ENCODE results near the gene SMYD3.

The SMYD3 gene

GRCh38 chr1:246300626-246301549 is 206.2 kb downstream of the SMYD3 start:
- no peak for DNase-seq

- DNase-seq: no peak
These were observed 209.5 kb downstream of the SMYD3 start for GRCh38 chr1:246297279-246298265.

GRCh38 chr1:246295968-246296367 is 211.1 kb downstream of the SMYD3 start:
- DNase-seq: no peak

DNA sequence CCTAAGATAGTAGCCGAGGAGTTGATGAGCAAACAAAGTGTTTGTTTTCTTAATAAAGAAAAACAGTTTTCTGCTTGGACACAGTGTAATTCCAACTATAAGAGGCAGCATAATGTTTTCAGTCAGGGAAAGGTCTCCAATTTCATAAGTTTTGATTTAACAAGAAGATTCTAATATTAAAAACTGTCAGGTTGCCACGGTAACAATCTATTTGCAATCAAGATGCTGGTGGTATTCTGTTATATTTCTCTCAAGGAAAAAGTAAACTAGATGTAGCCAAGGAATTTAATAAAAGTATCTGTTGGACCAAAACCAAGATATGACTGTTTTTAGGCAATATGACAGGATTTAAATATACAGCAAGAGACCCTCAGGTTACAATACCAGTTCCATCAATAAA is 211.7 kb downstream of the SMYD3 start:
- DNase-seq: no peak

DNA sequence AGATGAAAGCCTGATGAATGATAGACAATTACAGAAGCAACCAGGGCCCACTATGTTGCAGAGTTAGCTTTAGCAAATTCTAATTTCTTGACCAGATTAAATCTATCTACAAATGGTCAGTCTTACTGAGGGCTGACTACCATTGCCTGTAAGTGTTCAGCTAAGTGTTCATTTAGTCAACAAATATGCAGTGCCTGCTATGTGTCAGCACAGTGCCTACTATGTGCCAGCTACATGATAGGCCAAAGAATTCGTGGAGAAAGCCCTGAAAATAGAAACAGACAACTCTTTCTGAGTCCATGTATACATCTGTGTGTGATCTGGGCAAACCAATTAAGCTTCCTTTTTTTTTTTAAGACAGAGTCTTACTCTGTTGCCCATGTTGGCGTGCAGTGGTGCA is 212.8 kb downstream of the SMYD3 start:
- DNase-seq: no peak

DNA sequence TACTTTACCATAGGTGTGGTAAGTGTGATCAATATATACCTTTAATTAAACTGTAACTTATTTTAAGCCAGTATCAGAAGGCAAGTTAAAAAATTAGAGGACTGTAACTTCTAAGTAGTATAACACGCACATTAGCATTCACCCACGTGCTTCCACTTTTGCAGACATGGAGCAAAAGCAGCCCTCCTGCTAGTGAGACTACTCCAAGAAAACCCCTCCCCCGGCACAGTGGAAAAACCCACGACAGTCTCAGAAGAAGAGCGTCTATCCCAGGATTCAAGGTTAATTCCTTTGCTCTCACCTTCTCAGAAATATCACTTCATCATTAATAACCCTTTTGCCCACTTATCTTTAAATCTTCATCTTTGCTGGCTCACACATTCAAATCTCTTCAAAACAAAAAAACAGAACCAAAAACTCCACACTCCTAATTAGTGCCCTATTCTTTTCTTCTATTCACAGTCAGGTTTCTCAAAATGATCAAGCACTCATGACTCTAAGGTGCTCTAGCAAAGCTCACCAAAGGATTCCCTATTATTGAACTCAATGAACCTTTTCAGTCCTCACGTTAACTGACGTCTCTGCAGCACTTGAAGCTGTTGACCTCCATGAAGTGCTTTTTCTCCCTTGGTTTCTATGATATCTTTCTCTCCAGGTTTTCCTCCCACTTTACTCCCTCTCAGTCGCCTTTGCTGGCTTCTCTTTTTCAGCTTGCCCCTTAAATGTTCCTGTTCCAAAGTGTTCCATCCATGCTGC is 213.5 kb downstream of the SMYD3 start:
- DNase-seq: no peak

DNA sequence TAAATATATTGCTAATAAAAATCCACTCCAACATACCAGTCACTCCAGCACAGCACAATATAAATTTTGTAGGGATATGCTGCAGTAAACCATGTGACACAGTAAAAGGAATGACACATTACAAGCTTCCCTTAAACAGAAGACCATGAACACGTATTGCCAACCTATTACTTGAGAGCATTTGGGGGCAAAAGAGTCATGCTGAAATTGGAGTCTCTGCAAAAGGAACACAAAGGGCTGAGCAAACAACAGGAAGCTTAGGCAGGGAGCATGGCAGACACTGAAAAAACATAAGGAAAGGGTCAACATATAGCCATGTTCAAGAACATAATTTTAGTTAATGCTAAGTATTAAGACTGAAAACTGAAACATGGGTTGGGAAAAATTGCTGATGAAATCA is 214.5 kb downstream of the SMYD3 start:
- DNase-seq: no peak

GRCh38 chr1:246291127-246291526 is 216.0 kb downstream of the SMYD3 start:
- DNase-seq: no peak

- no peak for DNase-seq
These were observed 223.2 kb downstream of the SMYD3 start for GRCh38 chr1:246283771-246284410.

- DNase-seq: no peak
These were observed 225.4 kb downstream of the SMYD3 start for GRCh38 chr1:246281639-246282038.

GRCh38 chr1:246281195-246281594 is 225.9 kb downstream of the SMYD3 start:
- DNase-seq: no peak

- no peak for DNase-seq
These were observed 226.5 kb downstream of the SMYD3 start for GRCh38 chr1:246280551-246280950.

- DNase-seq: no peak
These were observed 227.7 kb downstream of the SMYD3 start for GRCh38 chr1:246279402-246279801.

DNA sequence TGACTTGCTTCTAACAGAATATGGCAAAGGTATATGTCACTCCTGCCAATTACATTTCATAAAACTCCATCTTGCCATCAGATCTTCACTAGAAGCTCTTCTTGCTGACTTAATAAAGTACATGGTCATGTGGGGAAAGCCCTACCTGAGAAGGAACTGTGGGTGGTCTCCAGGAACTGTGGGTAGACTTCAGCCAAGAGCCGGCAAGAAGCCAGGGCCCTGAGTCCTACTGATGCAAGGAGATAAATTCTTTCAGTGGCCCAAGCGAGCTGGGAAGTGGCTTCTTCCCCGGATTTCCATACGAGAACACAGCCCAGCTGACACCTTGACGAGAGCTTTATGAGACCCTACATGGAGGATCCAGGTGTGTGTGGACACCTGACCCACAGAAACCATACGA is 228.7 kb downstream of the SMYD3 start:
- DNase-seq: no peak

GRCh38 chr1:246275036-246275435 is 232.0 kb downstream of the SMYD3 start:
- DNase-seq: no peak

GRCh38 chr1:246274186-246274585 is 232.9 kb downstream of the SMYD3 start:
- no peak for DNase-seq

- DNase-seq: no peak
These were observed 235.6 kb downstream of the SMYD3 start for GRCh38 chr1:246271516-246271915.

DNA sequence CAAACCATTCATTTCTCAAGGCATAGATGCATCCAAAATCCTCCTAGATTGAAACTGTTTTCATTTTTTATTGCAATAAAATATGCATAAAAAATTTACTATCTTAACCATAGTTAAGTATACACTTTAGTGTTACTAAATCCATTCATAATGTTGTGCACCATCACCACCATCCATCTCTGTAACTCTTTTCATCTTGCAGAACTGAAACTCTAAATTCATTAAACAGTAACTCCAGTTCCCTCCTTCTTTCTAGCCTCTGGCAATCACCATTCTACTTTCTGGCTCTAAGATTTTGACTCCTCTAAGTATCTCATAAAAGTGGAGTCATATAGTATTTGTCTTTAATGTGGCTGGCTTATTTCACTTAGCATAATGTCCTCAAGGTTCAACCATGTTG is 236.8 kb downstream of the SMYD3 start:
- no peak for DNase-seq

GRCh38 chr1:246269466-246269865 is 237.6 kb downstream of the SMYD3 start:
- no peak for DNase-seq

DNA sequence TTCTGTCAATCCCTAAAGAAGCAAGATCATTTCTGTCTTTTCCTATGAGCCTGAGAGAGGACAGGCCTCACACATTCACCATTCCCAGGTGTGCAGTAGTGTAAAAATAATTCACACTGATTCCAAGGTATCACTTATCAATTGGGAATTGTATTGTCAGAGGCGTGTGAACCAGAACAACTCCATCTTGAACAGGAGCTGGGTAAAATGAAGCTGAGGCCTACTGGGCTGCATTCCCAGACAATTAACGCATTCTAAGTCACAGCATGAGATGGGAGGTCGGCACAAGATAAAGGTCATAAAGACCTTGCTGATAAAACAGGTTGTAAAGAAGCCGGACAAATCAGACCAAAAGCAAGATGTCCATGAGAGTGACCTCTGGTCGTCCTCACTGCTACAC is 239.2 kb downstream of the SMYD3 start:
- DNase-seq: no peak

- no peak for DNase-seq
These were observed 239.7 kb downstream of the SMYD3 start for GRCh38 chr1:246267426-246267825.

- no peak for DNase-seq
These were observed 241.6 kb downstream of the SMYD3 start for GRCh38 chr1:246265481-246265880.

Measured in activated CD4-positive, alpha-beta T cell treated with anti-CD3 and anti-CD28 coated beads, Interleukin-2, amount 50 U/mL, for 1 hour (primary cell).